Liver (tissue), 9 donors: Measurements from ENCODE around the gene KRTAP4-7. TPM values are rescaled to one million over a fixed set of nuclear protein-coding genes. Genes with fewer than 3 reads are reported as not detected.
"Not testable (repeated sequence)": the region's sequence is repeated elsewhere in the genome, so short reads cannot be mapped to it uniquely, and the experiment has no call there.

Source experiments
- DNase-seq: peaks from one replicate; pipeline ENCODE4 v3.0.0-alpha.2; 2017; ENCODE audit warnings: low spot score
- H3K27ac ChIP-seq, 2 donors: one replicate each; pipeline ENCODE4 v1.7.0; 2013; ENCODE audit warnings: inconsistent platforms in 2 of 2, low read length in 2 of 2, control low read depth in 1 of 2, low read depth in 1 of 2, mild to moderate bottlenecking in 1 of 2
- H3K27me3 ChIP-seq, 4 donors: one replicate each; pipeline versions ENCODE4 v1.6.1 to v1.7.0; 2013; ENCODE audit warnings: low read length in 3 of 4, inconsistent platforms in 1 of 4, mild to moderate bottlenecking in 1 of 4, moderate library complexity in 1 of 4; ENCODE audit not compliant: control insufficient read depth in 4 of 4, insufficient read depth in 4 of 4
- H3K36me3 ChIP-seq, 4 donors: one replicate each; pipeline versions ENCODE4 v1.6.1 to v1.7.0; 2013; ENCODE audit warnings: low read length in 3 of 4, mild to moderate bottlenecking in 3 of 4, low read depth in 1 of 4, moderate library complexity in 1 of 4; ENCODE audit not compliant: control insufficient read depth in 4 of 4, insufficient read depth in 3 of 4
- H3K4me1 ChIP-seq, 4 donors: one replicate each; pipeline versions ENCODE4 v1.6.1 to v1.7.0; 2013; ENCODE audit warnings: low read length in 3 of 4, mild to moderate bottlenecking in 3 of 4, moderate library complexity in 1 of 4; ENCODE audit not compliant: control insufficient read depth in 4 of 4, insufficient read depth in 4 of 4
- H3K4me3 ChIP-seq, 3 donors: one replicate each; pipeline versions ENCODE4 v1.6.1 to v1.7.0; 2013; ENCODE audit warnings: low read length in 3 of 3, control low read depth in 1 of 3, low read depth in 1 of 3, mild to moderate bottlenecking in 1 of 3
- H3K9ac ChIP-seq, 2 donors: one replicate each; pipeline ENCODE4 v1.7.0; 2013; ENCODE audit warnings: low read length in 2 of 2, mild to moderate bottlenecking in 2 of 2, moderate library complexity in 2 of 2, control low read depth in 1 of 2, low read depth in 1 of 2
- H3K9me3 ChIP-seq, 4 donors: one replicate each; pipeline versions ENCODE4 v1.6.1 to v1.7.0; 2013; ENCODE audit warnings: low read length in 3 of 4; ENCODE audit not compliant: control insufficient read depth in 4 of 4
- ATF3 ChIP-seq: IDR thresholded peaks from 2 replicates; pipeline ENCODE4 v1.6.1; 2016; ENCODE audit warnings: antibody characterized with exemption
- CTCF ChIP-seq: fragments of 150-350 bp; IDR thresholded peaks from 2 replicates; pipeline ENCODE4 v1.5.1; 2017; ENCODE audit warnings: improper control_type of control experiment, low read depth, low read length; ENCODE audit not compliant: missing input control
- EGR1 ChIP-seq, 2 donors: IDR thresholded peaks; 2 replicates each; pipeline ENCODE4 v1.6.1; 2016 to 2018; ENCODE audit warnings: antibody characterized with exemption in 2 of 2, low read depth in 2 of 2
- FOXA1 ChIP-seq: IDR thresholded peaks from 2 replicates; pipeline ENCODE4 v1.6.1; 2016; ENCODE audit warnings: antibody characterized with exemption
- GABPA ChIP-seq, 2 donors: IDR thresholded peaks in 1 of 2; conservative IDR thresholded peaks in 1 of 2; 2 replicates each; pipeline ENCODE4 v1.6.1; 2016; ENCODE audit warnings: antibody characterized with exemption in 2 of 2, mild to moderate bottlenecking in 1 of 2, moderate library complexity in 1 of 2
- HNF4A ChIP-seq, 2 donors: conservative IDR thresholded peaks; 2 replicates each; pipeline ENCODE4 v1.6.1; 2016; ENCODE audit warnings: antibody characterized with exemption in 2 of 2, mild to moderate bottlenecking in 2 of 2
- HNF4G ChIP-seq: IDR thresholded peaks from 2 replicates; pipeline ENCODE4 v1.6.1; 2016; ENCODE audit warnings: antibody characterized with exemption
- JUND ChIP-seq, 2 donors: IDR thresholded peaks; 2 replicates each; pipeline ENCODE4 v1.6.1; 2016; ENCODE audit warnings: antibody characterized with exemption in 2 of 2
- MAX ChIP-seq: IDR thresholded peaks from 2 replicates; pipeline ENCODE4 v1.6.1; 2016; ENCODE audit warnings: antibody characterized with exemption
- NR2F2 ChIP-seq: IDR thresholded peaks from 2 replicates; pipeline ENCODE4 v1.6.1; 2016; ENCODE audit warnings: antibody characterized with exemption
- REST ChIP-seq: IDR thresholded peaks from 2 replicates; pipeline ENCODE4 v1.6.1; 2016; ENCODE audit warnings: antibody characterized with exemption, mild to moderate bottlenecking
- RXRA ChIP-seq, 2 donors: IDR thresholded peaks; 2 replicates each; pipeline ENCODE4 v1.6.1; 2017 to 2018; ENCODE audit warnings: antibody characterized with exemption in 2 of 2, mild to moderate bottlenecking in 1 of 2
- SP1 ChIP-seq: IDR thresholded peaks from 2 replicates; pipeline ENCODE4 v1.6.1; 2018; ENCODE audit warnings: antibody characterized with exemption, mild to moderate bottlenecking
- TAF1 ChIP-seq: conservative IDR thresholded peaks from 2 replicates; pipeline ENCODE4 v1.6.1; 2016; ENCODE audit warnings: antibody characterized with exemption, mild to moderate bottlenecking
- YY1 ChIP-seq: IDR thresholded peaks from 2 replicates; pipeline ENCODE4 v1.6.1; 2016; ENCODE audit warnings: antibody characterized with exemption, mild to moderate bottlenecking
- WGBS: extraction: QIAGEN DNeasy Blood & Tissue Kit; methylation state at CpG from one replicate; pipeline ENCODE4 v1.1.7; 2013; 5-methylcytosine and 5-hydroxymethylcytosine counted together
- polyA plus RNA-seq, 2 donors: library from polyadenylated mRNA; stranded (reverse) in 1 of 2; unstranded in 1 of 2; fragments of 200-250 nt in 1 of 2; fragments of >200 nt in 1 of 2; fragmentation: Nextera tagmentation in 1 of 2; extraction: Ambion mirVana in 1 of 2; gene quantifications; one replicate each; pipeline versions ENCODE4 v1.2.1 to v1.2.3, GENCODE V29; 2013 to 2015
- total RNA-seq, 2 donors: library from RNA; depleted of rRNA; stranded (reverse); fragments of >200 nt; gene quantifications; one replicate each; pipeline ENCODE4 v1.2.3, GENCODE V29; 2014
- donor health status: healthy.
- donor health status: healthy.
- donor health status: healthy.
- donor health status: healthy.
- donor health status: healthy.

Gene KRTAP4-7
- total and polyA plus RNA-seq, 4 donors, result not detected

GRCh38 chr17:41076788-41077187 is 7.2 kb upstream of the KRTAP4-7 start:
- Histone ChIP-seq H3K27ac (no peak overlapping the region), H3K4me1 (no peaks in the 10 kb centered on the region), H3K9ac (no peak overlapping the region), H3K27me3 (peaks cover 0 to 4% (median under 1%) of the 10 kb centered on the region in 4 donors), H3K4me3 (no peak overlapping the region), H3K9me3 (peaks cover 0 to 2% (median 0%) of the 10 kb centered on the region in 4 donors), H3K36me3 (no peaks in the 10 kb centered on the region)
- TF ChIP-seq EGR1 (IDR thresholded peaks at IDR 0.05; ENCODE audit: low read depth in 2 of 2) (no peak), YY1 (no peak), NR2F2 (no peak), GABPA (IDR thresholded peaks at IDR 0.05 in 1 of 2, conservative IDR thresholded peaks at IDR 0.05 in 1 of 2) (no peak), SP1 (no peak), REST (no peak), JUND (IDR thresholded peaks at IDR 0.05) (no peak)
- no peak for DNase-seq

GRCh38 chr17:41082626-41083025 is 1.3 kb upstream of the KRTAP4-7 start:
- no peak for DNase-seq
- Histone ChIP-seq H3K9me3 (no peaks in the 10 kb centered on the region), H3K4me3 (no peak overlapping the region), H3K36me3 (no peaks in the 10 kb centered on the region), H3K4me1 (no peaks in the 10 kb centered on the region), H3K27me3 (peaks cover 0 to 4% (median under 1%) of the 10 kb centered on the region in 4 donors), H3K9ac (no peak overlapping the region), H3K27ac (no peak overlapping the region)
- WGBS, result 45% methylated on average over 4 of the region's 4 CpGs
- TF ChIP-seq YY1 (no peak), ATF3 (no peak), RXRA (IDR thresholded peaks at IDR 0.05) (no peak), HNF4G (no peak), MAX (no peak), EGR1 (IDR thresholded peaks at IDR 0.05; ENCODE audit: low read depth in 2 of 2) (no peak), TAF1 (no peak), HNF4A (conservative IDR thresholded peaks at IDR 0.05) (no peak), NR2F2 (no peak), JUND (IDR thresholded peaks at IDR 0.05) (no peak), CTCF (no peak), FOXA1 (no peak), REST (no peak)

- not testable (repeated sequence) for H3K9ac ChIP-seq, H3K4me3 ChIP-seq, H3K27me3 ChIP-seq, H3K4me1 ChIP-seq, H3K27ac ChIP-seq, H3K9me3 ChIP-seq, DNase-seq, H3K36me3 ChIP-seq
- 73% methylated on average over 2 of the region's 2 CpGs for WGBS
Observed at GRCh38 chr17:41083427-41083826, 523 bp upstream of the KRTAP4-7 start.

DNA sequence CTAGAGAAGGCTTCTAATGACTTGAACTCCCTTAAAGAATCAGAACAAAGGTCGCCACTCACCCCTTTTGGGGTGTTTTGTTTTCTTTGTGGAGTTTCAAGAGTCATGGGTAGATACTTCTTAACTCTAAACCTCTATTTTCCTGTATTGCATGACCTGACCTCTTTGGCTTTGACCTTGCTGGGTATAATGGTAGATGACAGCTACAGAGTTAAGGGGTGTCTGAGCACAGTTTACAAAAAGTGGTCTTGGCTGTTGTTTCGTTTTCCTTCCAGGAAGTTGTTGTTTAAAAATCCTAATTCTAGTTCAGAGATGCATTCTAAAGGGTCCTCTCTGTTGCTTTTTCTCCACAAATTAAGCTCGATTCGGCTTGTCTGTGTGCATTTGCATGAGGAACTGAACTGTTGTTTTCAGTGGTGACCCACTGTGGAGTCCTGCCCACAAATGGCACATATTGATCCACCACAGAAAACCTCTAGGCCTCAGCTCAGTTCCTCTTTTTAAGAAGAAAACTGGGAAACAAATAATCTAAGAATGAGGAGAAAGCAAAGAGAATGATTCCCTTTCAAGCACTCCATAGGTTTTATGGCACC is 4.9 kb downstream of the KRTAP4-7 start:
- not testable (repeated sequence) for H3K4me3 ChIP-seq, H3K9ac ChIP-seq, H3K27me3 ChIP-seq, H3K4me1 ChIP-seq, DNase-seq, H3K36me3 ChIP-seq, H3K9me3 ChIP-seq, H3K27ac ChIP-seq
- WGBS, result 46% methylated on average over 4 of the region's 4 CpGs
